HEK293T (cell line): Measurements from ENCODE around the gene ACBD6.
A peak's percentile ranks its signal among the peaks of the same experiment; 100 is the strongest.

Source experiments
- CTCF ChIA-PET: fragments of 350-600 bp; formaldehyde crosslinking; extraction: SDS; loops from one replicate; lab custom pipeline; 2021; ENCODE audit warnings: antibody characterized with exemption, inconsistent platforms; lab: Yijun Ruan, JAX
- POLR2A ChIA-PET: fragments of 350-600 bp; formaldehyde crosslinking; extraction: SDS; loops from one replicate; lab custom pipeline; 2020; ENCODE audit warnings: antibody characterized with exemption, inconsistent platforms; lab: Yijun Ruan, JAX
- DNase-seq: peaks from one replicate; pipeline ENCODE4 v3.0.0; 2012; ENCODE audit warnings: mixed read lengths; ENCODE audit errors: extremely low spot score
- ARNT ChIP-seq: fragments of 450-650 bp; IDR thresholded peaks from 2 replicates; pipeline ENCODE4 v1.6.1; 2017; ENCODE audit warnings: mild to moderate bottlenecking
- BHLHE40 ChIP-seq: fragments of 450-650 bp; IDR thresholded peaks from 2 replicates; pipeline ENCODE4 v1.6.1; 2016; ENCODE audit warnings: mild to moderate bottlenecking, moderate library complexity, borderline replicate concordance
- CTBP1 ChIP-seq: fragments of 450-650 bp; IDR thresholded peaks from 2 replicates; pipeline ENCODE4 v1.6.1; 2016; ENCODE audit warnings: borderline replicate concordance
- ELF4 ChIP-seq: fragments of 450-650 bp; IDR thresholded peaks from 2 replicates; pipeline ENCODE4 v1.6.1; 2017; ENCODE audit warnings: antibody characterized with exemption
- FOXA1 ChIP-seq: fragments of 450-650 bp; IDR thresholded peaks from 2 replicates; pipeline ENCODE4 v1.6.1; 2016; ENCODE audit warnings: mild to moderate bottlenecking
- FOXK2 ChIP-seq: fragments of 450-650 bp; IDR thresholded peaks from 2 replicates; pipeline ENCODE4 v1.6.1; 2016; ENCODE audit warnings: mild to moderate bottlenecking
- FOXM1 ChIP-seq: fragments of 450-650 bp; IDR thresholded peaks from 2 replicates; pipeline ENCODE4 v1.6.1; 2017; ENCODE audit warnings: mild to moderate bottlenecking, borderline replicate concordance
- HDGF ChIP-seq: fragments of 450-650 bp; IDR thresholded peaks from 2 replicates; pipeline ENCODE4 v1.6.1; 2017; ENCODE audit warnings: antibody characterized with exemption, borderline replicate concordance
- L3MBTL2 ChIP-seq: fragments of 450-650 bp; conservative IDR thresholded peaks from 2 replicates; pipeline ENCODE4 v1.6.1; 2016; ENCODE audit warnings: mild to moderate bottlenecking
- LEF1 ChIP-seq: fragments of 450-650 bp; IDR thresholded peaks from 2 replicates; pipeline ENCODE4 v1.6.1; 2017; ENCODE audit warnings: mild to moderate bottlenecking, borderline replicate concordance
- NFRKB ChIP-seq: fragments of 450-650 bp; IDR thresholded peaks from 2 replicates; pipeline ENCODE4 v1.6.1; 2016; ENCODE audit warnings: mild to moderate bottlenecking, moderate library complexity
- SP1 ChIP-seq: fragments of 450-650 bp; IDR thresholded peaks from 2 replicates; pipeline ENCODE4 v1.6.1; 2017
- SUZ12 ChIP-seq: fragments of 450-650 bp; IDR thresholded peaks from 2 replicates; pipeline ENCODE4 v1.6.1; 2016; ENCODE audit warnings: mild to moderate bottlenecking
- TARDBP ChIP-seq: fragments of 450-650 bp; IDR thresholded peaks from 2 replicates; pipeline ENCODE4 v1.6.1; 2016
- ZNF384 ChIP-seq: fragments of 450-650 bp; IDR thresholded peaks from 2 replicates; pipeline ENCODE4 v1.6.1; 2016
- TF ChIP-seq, protein P1 (sequence below): fragments of 450-650 bp; IDR thresholded peaks from 2 replicates; pipeline ENCODE4 v1.6.1; 2016

Gene ACBD6

DNA sequence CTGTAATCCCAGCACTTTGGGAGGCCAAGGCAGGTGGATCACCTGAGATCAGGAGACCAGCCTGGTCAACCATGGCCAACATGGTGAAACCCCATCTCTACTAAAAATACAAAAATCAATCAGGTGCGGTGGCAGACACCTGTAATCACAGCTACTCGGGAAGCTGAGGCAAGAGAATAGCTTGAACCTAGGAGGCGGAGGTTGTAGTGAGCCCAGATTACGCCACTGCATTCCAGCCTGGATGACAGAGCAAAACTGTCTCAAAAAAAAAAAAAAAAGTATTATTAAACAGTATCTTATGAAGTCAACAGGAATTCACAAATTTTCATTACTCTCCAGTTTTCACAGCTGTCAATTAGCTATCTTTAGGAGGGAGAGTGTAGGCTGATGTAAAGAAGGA lies 3.8 kb downstream of the ACBD6 start:
- DNase-seq, result no peak
- CTCF ChIA-PET, result interaction anchor here (0.6 kb wide), 2 partner anchors 688 to 1971 kb away, joined by 3 read pairs; no protein-coding TSS in a partner anchor
- POLR2A ChIA-PET, result no interaction called here
- no peak for TF ChIP-seq ARNT
- TF ChIP-seq SP1, result no peak
- TF ChIP-seq L3MBTL2, result no peak
- no peak for TF ChIP-seq ELF4
- TF ChIP-seq NFRKB, result no peak
- no peak for TF ChIP-seq FOXK2
- no peak for TF ChIP-seq LEF1
- TF ChIP-seq, protein P1, sequence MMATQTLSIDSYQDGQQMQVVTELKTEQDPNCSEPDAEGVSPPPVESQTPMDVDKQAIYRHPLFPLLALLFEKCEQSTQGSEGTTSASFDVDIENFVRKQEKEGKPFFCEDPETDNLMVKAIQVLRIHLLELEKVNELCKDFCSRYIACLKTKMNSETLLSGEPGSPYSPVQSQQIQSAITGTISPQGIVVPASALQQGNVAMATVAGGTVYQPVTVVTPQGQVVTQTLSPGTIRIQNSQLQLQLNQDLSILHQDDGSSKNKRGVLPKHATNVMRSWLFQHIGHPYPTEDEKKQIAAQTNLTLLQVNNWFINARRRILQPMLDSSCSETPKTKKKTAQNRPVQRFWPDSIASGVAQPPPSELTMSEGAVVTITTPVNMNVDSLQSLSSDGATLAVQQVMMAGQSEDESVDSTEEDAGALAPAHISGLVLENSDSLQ, result no peak
- no peak for TF ChIP-seq BHLHE40
- no peak for TF ChIP-seq TARDBP
- TF ChIP-seq CTBP1, result no peak
- TF ChIP-seq FOXM1, result no peak
- TF ChIP-seq HDGF, result no peak
- no peak for TF ChIP-seq FOXA1
- no peak for TF ChIP-seq ZNF384
- no peak for TF ChIP-seq SUZ12

DNA sequence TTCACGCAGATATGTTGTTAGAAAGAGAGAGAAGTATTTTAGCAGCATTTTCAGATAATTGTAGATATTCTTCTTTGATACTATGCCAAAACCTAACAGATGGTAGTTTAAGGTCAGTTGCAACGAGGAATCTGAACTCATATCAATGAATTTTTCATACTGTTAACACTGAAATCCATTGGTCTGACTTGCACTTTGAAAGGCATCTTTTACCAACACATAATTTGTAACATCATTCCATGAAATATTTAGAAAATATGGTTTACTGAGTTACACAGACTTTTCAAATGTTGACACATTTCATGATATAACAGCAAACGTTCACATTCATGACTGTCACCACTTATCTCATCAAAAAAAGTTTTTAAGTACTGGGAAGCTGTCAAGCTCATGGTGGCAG lies 4.6 kb downstream of the ACBD6 start:
- TF ChIP-seq FOXM1 (no peak), BHLHE40 (no peak), HDGF (no peak), ARNT (no peak), SUZ12 (no peak), ELF4 (no peak), TARDBP (no peak), L3MBTL2 (no peak), NFRKB (no peak), CTBP1 (no peak), FOXA1 (no peak), SP1 (no peak), ZNF384 (no peak), LEF1 (no peak)
- TF ChIP-seq, protein P1, result no peak
- DNase-seq, result no peak
- CTCF ChIA-PET, result no interaction called here
- POLR2A ChIA-PET, result no interaction called here

DNA sequence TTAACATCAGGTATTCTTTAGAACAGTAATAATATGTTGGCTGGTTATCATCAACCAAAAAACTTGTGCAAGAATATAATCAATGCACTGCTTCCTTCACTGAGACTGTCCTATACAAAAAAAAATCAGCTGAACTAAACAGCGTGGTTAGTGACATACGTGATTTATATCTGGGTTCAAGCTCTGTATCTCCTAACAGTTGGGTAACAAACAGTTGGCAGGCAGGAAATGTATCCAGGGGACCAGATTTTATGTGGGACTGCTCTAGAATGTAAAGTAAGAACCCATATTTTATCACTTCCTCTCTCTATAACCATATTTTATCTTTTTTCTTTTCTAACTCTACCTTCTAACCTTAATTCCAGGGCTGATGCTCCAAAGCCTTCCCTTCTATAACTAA lies 8.0 kb downstream of the ACBD6 start:
- TF ChIP-seq, protein P1, result peak; percentile 7; the same call in 1 of the 2 replicates
- TF ChIP-seq SUZ12, result no peak
- ChIA-PET CTCF (no interaction called here), POLR2A (no interaction called here)
- DNase-seq, result no peak

DNA sequence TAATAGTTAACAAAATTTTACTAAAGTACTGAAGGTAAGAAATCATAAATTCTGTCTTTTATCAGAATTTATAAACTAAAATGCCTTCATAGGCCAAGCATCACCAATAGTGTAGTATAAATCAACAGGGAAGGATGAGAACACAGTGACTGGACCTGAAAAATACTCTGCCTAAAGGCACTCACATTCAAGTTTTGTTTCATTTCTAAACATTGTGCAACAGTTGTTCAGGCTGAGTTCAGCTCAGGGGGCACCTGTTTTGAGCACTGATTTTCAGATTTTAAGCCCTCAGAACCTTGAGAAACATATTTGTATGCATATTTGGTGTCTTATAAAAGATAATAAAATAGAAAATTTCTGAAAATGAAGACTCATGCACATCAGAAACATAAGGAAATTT lies 12.4 kb downstream of the ACBD6 start:
- TF ChIP-seq FOXK2, result no peak
- CTCF ChIA-PET, result no interaction called here
- POLR2A ChIA-PET, result interaction anchor here (3.3 kb wide), 1 partner anchor 12 kb away, joined by 11 read pairs; the partner anchor contains the start of gene ACBD6
- DNase-seq, result no peak

DNA sequence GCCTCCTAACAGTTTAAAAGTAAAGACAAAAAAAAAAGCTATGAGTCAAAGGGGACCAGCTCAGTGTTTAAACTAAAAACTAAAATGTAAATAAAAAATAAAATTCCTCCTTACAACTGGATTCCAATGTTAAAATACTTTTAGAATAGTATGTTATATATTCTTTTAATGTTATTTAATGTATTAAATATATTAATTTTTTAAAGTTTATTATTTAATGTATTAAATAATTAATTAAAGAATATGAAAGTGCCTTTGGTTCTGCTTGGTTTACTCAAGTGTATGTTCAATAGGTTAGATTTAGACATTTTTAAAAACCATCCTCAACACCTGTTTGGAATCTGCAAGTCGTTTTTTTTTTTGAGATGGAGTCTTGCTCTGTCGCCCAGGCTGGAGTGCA lies 13.1 kb downstream of the ACBD6 start:
- POLR2A ChIA-PET, result interaction anchor here (3.3 kb wide), 1 partner anchor 13 kb away, joined by 11 read pairs; the partner anchor contains the start of gene ACBD6
- CTCF ChIA-PET, result interaction anchor here (0.6 kb wide), 1 partner anchor 301 kb away, joined by 3 read pairs; no protein-coding TSS in a partner anchor
- no peak for DNase-seq

DNA sequence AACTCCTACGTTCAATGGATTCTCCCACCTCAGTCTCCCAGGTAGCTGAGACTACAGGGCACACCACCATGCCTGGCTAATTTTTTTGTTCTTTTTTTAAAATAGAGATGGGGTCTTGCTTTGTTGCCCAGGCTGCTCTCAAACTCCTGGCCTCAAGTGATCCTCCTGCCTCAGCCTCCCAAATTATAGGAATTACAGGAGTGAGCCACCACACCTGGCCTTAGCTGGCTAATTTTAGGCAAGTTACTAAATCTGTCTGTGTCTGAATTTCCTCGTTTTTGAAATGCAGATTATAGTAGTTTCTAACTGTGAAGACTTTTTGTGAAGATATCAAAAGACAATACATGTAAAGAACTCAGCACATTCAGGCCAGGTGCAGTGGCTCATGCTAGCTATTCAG lies 13.7 kb downstream of the ACBD6 start:
- ChIA-PET POLR2A (interaction anchor here (3.3 kb wide), 1 partner anchor 13 kb away, joined by 11 read pairs; the partner anchor contains the start of gene ACBD6), CTCF (interaction anchor here (0.6 kb wide), 1 partner anchor 301 kb away, joined by 3 read pairs; no protein-coding TSS in a partner anchor)
- TF ChIP-seq ELF4 (no peak), L3MBTL2 (no peak), ARNT (no peak), BHLHE40 (no peak), NFRKB (no peak), SP1 (no peak), HDGF (no peak), ZNF384 (no peak), LEF1 (no peak), FOXM1 (no peak), SUZ12 (no peak), FOXK2 (no peak), TARDBP (no peak)
- TF ChIP-seq, protein P1, result no peak
- DNase-seq, result no peak

More for the DNA sequence above, 13.1 kb downstream of the ACBD6 start:
- TF ChIP-seq ZNF384 (no peak), BHLHE40 (no peak)
